Lower leg skin (tissue), 4 donors: ENCODE results near the gene RNF157. TPM values are rescaled to one million over a fixed set of nuclear protein-coding genes. Genes with fewer than 3 reads are reported as not detected.

Source experiments
- DNase-seq, 2 donors: peaks; one replicate each; pipeline ENCODE4 v3.0.0-alpha.2; 2019; ENCODE audit warnings: low spot score in 2 of 2
- H3K4me3 ChIP-seq: fragments of 200-600 bp; sonication (generic); 2 replicates; pipeline ENCODE4 v1.5.1; 2017; ENCODE audit warnings: mild to moderate bottlenecking, low read depth; ENCODE audit not compliant: poor library complexity, severe bottlenecking
- CTCF ChIP-seq, 3 donors: fragments of 450-650 bp; IDR thresholded peaks; one replicate each; pipeline ENCODE4 v1.5.1; 2016; ENCODE audit warnings: antibody characterized with exemption in 3 of 3, mild to moderate bottlenecking in 3 of 3, moderate library complexity in 2 of 3
- POLR2A ChIP-seq, 2 donors: fragments of 450-650 bp; IDR thresholded peaks; one replicate each; pipeline ENCODE4 v1.6.1; 2016 to 2017; ENCODE audit warnings: antibody characterized with exemption in 2 of 2, mild to moderate bottlenecking in 1 of 2, moderate library complexity in 1 of 2
- WGBS, 2 donors: methylation state at CpG; one replicate each; pipeline ENCODE4 v1.1.5; 2018; 5-methylcytosine and 5-hydroxymethylcytosine counted together
- intact Hi-C: fragments of 100-400 bp; cut with DNase I; formaldehyde crosslinking; loops from one replicate; pipeline ENCODE4 v1.15.0; 2023; ENCODE audit warnings: low total_unique reads
- total RNA-seq, 4 donors: library from RNA; depleted of rRNA; stranded (reverse); fragments of >200 nt; gene quantifications; one replicate each; pipeline ENCODE4 v1.1.0, GENCODE V29; 2016

Gene RNF157
- total RNA-seq, 4 donors from 2014 or later: 0.83 to 2.4 (median 1.4) TPM

GRCh38 chr17:76178124-76178523 is 62.2 kb downstream of the RNF157 start:
- 85 to 86% methylated on average over 10 of the region's 10 CpGs for WGBS, 2 donors
- intact Hi-C loops: no loop called here
- no peak overlapping the region for H3K4me3 ChIP-seq
- DNase-seq: no peak
- TF ChIP-seq POLR2A (IDR thresholded peaks at IDR 0.05): no peak
- no peak for TF ChIP-seq CTCF (IDR thresholded peaks at IDR 0.05)

- intact Hi-C loops: no loop called here
- 76 to 95% methylated on average over 7 to 12 of the region's 34 CpGs for WGBS, 2 donors
- H3K4me3 ChIP-seq: no peak overlapping the region
- DNase-seq: no peak
- TF ChIP-seq POLR2A (IDR thresholded peaks at IDR 0.05) (no peak), CTCF (IDR thresholded peaks at IDR 0.05) (no peak)
Observed at GRCh38 chr17:76176701-76177574, 63.4 kb downstream of the RNF157 start.

- no peak for TF ChIP-seq CTCF (IDR thresholded peaks at IDR 0.05)
- TF ChIP-seq POLR2A (IDR thresholded peaks at IDR 0.05): no peak
- no peak for DNase-seq
- WGBS, 2 donors: 80 to 84% methylated on average over 9 of the region's 9 CpGs
- intact Hi-C loops: no loop called here
- no peak overlapping the region for H3K4me3 ChIP-seq
Observed at GRCh38 chr17:76174037-76174436, 66.3 kb downstream of the RNF157 start.

- DNase-seq: no peak
- intact Hi-C loops: no loop called here
- TF ChIP-seq POLR2A (IDR thresholded peaks at IDR 0.05) (no peak), CTCF (IDR thresholded peaks at IDR 0.05) (no peak)
- no peak overlapping the region for H3K4me3 ChIP-seq
- 84 to 93% methylated on average over 11 of the region's 11 CpGs for WGBS, 2 donors
Observed at GRCh38 chr17:76173474-76173873, 66.8 kb downstream of the RNF157 start.

GRCh38 chr17:76171706-76172105 is 68.6 kb downstream of the RNF157 start:
- H3K4me3 ChIP-seq: no peak overlapping the region
- intact Hi-C loops: no loop called here
- TF ChIP-seq CTCF (IDR thresholded peaks at IDR 0.05) (no peak), POLR2A (IDR thresholded peaks at IDR 0.05) (no peak)
- WGBS, 2 donors: 73 to 82% methylated on average over 4 of the region's 4 CpGs
- no peak for DNase-seq
